Measurements from ENCODE around the gene HACD2. TPM values are rescaled to one million over a fixed set of nuclear protein-coding genes. Genes with fewer than 3 reads are reported as not detected.

HACD2 gene
- polyA plus RNA-seq, 2 of the 4 experiments (the other 2 are of a cell fraction): 41.8 to 97.7 TPM

DNA sequence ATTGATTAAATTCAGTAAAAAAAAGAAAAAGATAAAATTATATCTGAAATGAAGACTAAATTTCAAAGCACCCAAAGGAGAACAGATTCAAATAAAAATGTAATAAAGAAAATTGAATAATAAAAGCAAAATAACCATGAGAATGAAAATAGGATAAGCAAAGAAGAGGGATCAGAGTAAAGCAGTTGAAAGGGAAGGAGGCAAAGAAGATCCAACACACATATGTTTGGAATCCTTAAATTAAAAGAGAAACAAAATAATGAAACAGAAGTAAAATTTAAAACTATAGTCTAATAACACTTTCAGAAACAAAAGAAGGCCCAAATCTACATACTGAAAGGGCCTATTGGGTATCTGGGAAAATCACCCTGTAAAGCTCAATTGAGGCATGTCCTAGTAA, 32.1 kb downstream of the HACD2 start:
- FAIRE-seq (no peak), DNase-seq (ENCODE audit: low read depth in 1 of 2, low spot score in 1 of 2) (peak in 1 of 2 experiments; percentile 19), ATAC-seq (no peak)
- CTCF ChIA-PET: interaction anchor here (0.9 kb wide), 1 partner anchor 224 kb away, joined by 3 read pairs; no protein-coding TSS in a partner anchor
- H3K4me3 ChIP-seq: no peak overlapping the region
- H3K9me3 ChIP-seq: peaks cover 37% of the 10 kb centered on the region
- no peak for TF ChIP-seq RARB (CRISPR knock-in tag; IDR thresholded peaks at IDR 0.05)
- 0 out of 2 replicates have a peak, but pooled peaks have one; percentile 33 for TF ChIP-seq HDAC2 (IDR thresholded peaks at IDR 0.05)
- no peak overlapping the region for H3K27ac ChIP-seq
- no peak overlapping the region for H3K4me2 ChIP-seq
- POLR2A ChIA-PET: no interaction called here
- no peaks in the 10 kb centered on the region for H3K4me1 ChIP-seq

DNA sequence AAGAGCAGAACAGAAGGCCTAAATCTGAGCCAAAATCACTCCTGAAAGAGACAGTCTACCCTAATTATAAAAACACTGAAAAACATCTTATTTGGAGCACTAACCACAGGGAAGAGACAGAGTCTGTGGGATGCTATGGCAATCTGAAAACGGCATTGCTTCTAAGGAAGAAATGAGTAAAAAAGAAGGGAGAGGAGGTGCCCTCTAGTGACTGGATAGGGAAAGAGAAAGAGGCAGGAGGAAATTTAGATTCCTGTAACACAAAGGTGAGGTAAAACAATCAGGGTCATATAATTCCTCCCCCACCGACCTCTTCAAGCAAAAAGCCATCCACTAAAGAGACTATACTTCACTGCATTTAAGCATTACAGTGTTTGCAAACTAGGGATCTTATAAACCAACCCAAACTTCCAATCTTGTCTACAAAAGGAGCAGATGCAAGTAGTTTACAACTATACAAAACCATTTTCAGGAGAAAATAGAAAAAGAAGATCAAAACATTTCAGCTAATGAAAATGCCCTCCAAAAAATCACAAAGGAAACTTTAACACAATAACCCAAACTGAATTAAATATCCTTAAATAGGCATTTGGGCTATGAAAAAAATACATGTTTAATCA, 32.6 kb downstream of the HACD2 start:
- no peak overlapping the region for H3K4me3 ChIP-seq
- 34% methylated on average over 2 of the region's 2 CpGs for WGBS (ENCODE audit: missing lambda C conversion rate)
- H3K9me3 ChIP-seq: peaks cover 37% of the 10 kb centered on the region
- no peak overlapping the region for H3K27ac ChIP-seq
- TF ChIP-seq, protein P1, sequence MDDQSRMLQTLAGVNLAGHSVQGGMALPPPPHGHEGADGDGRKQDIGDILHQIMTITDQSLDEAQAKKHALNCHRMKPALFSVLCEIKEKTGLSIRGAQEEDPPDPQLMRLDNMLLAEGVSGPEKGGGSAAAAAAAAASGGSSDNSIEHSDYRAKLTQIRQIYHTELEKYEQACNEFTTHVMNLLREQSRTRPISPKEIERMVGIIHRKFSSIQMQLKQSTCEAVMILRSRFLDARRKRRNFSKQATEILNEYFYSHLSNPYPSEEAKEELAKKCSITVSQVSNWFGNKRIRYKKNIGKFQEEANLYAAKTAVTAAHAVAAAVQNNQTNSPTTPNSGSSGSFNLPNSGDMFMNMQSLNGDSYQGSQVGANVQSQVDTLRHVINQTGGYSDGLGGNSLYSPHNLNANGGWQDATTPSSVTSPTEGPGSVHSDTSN (IDR thresholded peaks at IDR 0.05): no peak
- peak; percentile 33; the same call in 2 of the 3 replicates for TF ChIP-seq CTCF (IDR thresholded peaks at IDR 0.05)
- TF ChIP-seq HMGXB4 (CRISPR knock-in tag; IDR thresholded peaks at IDR 0.05; ENCODE audit: borderline replicate concordance): no peak
- CTCF ChIA-PET: interaction anchor here (0.9 kb wide), 1 partner anchor 13 kb away, joined by 5 read pairs; no protein-coding TSS in a partner anchor
- no peaks in the 10 kb centered on the region for H3K4me1 ChIP-seq
- POLR2A ChIA-PET: no interaction called here
- no peak overlapping the region for H3K4me2 ChIP-seq
- FAIRE-seq (no peak), DNase-seq (ENCODE audit: low read depth in 1 of 2, low spot score in 1 of 2) (peak; percentile 18), ATAC-seq (no peak)

DNA sequence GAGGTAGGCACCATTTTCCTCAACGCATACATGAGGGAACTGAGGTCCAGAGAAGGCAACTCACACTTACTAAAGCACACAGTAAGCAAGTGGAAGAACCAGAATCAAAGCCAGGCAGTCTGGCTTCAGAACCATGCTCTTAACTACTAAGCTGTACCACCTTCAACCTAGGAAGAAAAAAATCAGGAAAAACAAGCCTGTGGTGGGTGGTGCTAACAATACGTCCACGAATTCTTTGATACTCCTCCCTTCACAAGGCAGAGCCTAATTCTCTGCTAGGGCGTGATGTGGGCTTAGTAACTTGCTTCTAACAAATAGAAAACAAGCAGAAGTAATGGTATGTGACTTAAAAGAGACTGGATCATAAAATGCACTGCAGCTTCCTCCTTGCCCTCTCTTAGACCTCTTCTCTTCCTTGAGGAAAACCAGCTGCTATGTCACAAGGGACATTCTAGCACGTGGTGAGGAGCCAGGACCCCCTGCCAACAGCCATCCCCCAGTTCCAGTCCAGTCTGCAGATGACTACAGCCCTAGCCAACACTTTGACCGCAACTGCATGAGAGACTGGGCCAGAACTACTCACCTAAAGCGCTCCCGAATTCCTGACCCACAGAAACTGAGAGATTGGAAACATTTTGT, 36.9 kb downstream of the HACD2 start:
- ATAC-seq: no peak
- H3K4me2 ChIP-seq: no peak overlapping the region
- H3K4me3 ChIP-seq: no peak overlapping the region
- FAIRE-seq: no peak
- H3K4me1 ChIP-seq: no peaks in the 10 kb centered on the region
- CTCF ChIA-PET: interaction anchor here (1.2 to 8.5 kb wide), 2 partner anchors 12 to 219 kb away, joined by 3 to 66 read pairs; no protein-coding TSS in a partner anchor
- H3K27ac ChIP-seq: no peak overlapping the region
- DNase-seq (ENCODE audit: low read depth in 1 of 2, low spot score in 1 of 2): no peak
- 92% methylated on average over 8 of the region's 8 CpGs for WGBS (ENCODE audit: missing lambda C conversion rate)
- H3K9me3 ChIP-seq: peaks cover 8% of the 10 kb centered on the region; the same call in 2 of the 3 replicates
- POLR2A ChIA-PET: no interaction called here
- TF ChIP-seq HOXB5 (CRISPR knock-in tag; IDR thresholded peaks at IDR 0.05): no peak
- no peak for TF ChIP-seq SMC3 (IDR thresholded peaks at IDR 0.05)
- no peak for TF ChIP-seq RNF2 (IDR thresholded peaks at IDR 0.05; ENCODE audit: borderline replicate concordance, low read depth)
- no peak for TF ChIP-seq NR3C1 (IDR thresholded peaks at IDR 0.05)
- TF ChIP-seq, protein P2, sequence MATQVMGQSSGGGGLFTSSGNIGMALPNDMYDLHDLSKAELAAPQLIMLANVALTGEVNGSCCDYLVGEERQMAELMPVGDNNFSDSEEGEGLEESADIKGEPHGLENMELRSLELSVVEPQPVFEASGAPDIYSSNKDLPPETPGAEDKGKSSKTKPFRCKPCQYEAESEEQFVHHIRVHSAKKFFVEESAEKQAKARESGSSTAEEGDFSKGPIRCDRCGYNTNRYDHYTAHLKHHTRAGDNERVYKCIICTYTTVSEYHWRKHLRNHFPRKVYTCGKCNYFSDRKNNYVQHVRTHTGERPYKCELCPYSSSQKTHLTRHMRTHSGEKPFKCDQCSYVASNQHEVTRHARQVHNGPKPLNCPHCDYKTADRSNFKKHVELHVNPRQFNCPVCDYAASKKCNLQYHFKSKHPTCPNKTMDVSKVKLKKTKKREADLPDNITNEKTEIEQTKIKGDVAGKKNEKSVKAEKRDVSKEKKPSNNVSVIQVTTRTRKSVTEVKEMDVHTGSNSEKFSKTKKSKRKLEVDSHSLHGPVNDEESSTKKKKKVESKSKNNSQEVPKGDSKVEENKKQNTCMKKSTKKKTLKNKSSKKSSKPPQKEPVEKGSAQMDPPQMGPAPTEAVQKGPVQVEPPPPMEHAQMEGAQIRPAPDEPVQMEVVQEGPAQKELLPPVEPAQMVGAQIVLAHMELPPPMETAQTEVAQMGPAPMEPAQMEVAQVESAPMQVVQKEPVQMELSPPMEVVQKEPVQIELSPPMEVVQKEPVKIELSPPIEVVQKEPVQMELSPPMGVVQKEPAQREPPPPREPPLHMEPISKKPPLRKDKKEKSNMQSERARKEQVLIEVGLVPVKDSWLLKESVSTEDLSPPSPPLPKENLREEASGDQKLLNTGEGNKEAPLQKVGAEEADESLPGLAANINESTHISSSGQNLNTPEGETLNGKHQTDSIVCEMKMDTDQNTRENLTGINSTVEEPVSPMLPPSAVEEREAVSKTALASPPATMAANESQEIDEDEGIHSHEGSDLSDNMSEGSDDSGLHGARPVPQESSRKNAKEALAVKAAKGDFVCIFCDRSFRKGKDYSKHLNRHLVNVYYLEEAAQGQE (IDR thresholded peaks at IDR 0.05): no peak
- no peak for TF ChIP-seq CTCF (IDR thresholded peaks at IDR 0.05)
- TF ChIP-seq ZC3H11A (IDR thresholded peaks at IDR 0.05): no peak
- TF ChIP-seq USF2 (IDR thresholded peaks at IDR 0.05): no peak
- no peak for TF ChIP-seq TFCP2L1 (CRISPR knock-in tag; IDR thresholded peaks at IDR 0.05)
- TF ChIP-seq CHD2 (IDR thresholded peaks at IDR 0.05; ENCODE audit: low read length, partially characterized antibody): no peak
- no peak for TF ChIP-seq SREBF2 (IDR thresholded peaks at IDR 0.05)
- TF ChIP-seq ZFP36 (IDR thresholded peaks at IDR 0.05; ENCODE audit: borderline replicate concordance, partially characterized antibody): no peak
- TF ChIP-seq EHF (CRISPR knock-in tag; IDR thresholded peaks at IDR 0.05): no peak
- TF ChIP-seq MAX (IDR thresholded peaks at IDR 0.05): no peak
- TF ChIP-seq CBX2 (IDR thresholded peaks at IDR 0.05; ENCODE audit: borderline replicate concordance, low read depth): no peak
- TF ChIP-seq HEYL (CRISPR knock-in tag; IDR thresholded peaks at IDR 0.05): no peak

All from A549 (cell line).